Stimulated activated CD4-positive, alpha-beta T cell treated with anti-CD3 and anti-CD28 coated beads, Interleukin-12 subunit alpha, Interleukin-12 subunit beta, amount 100 ng/mL, for 48 hours (primary cell): ENCODE measurements around the gene PCDHGB6.
A peak's percentile ranks its signal among the peaks of the same experiment; 100 is the strongest.
"Not testable (repeated sequence)": the region's sequence is repeated elsewhere in the genome, so short reads cannot be mapped to it uniquely, and the experiment has no call there.

Experiments used
- DNase-seq, 3 donors: peaks; one replicate each; pipeline ENCODE4 v3.0.0-alpha.2; 2020; ENCODE audit warnings: low read depth in 2 of 3, low spot score in 1 of 3

The PCDHGB6 gene

GRCh38 chr5:141407790-141408505 is at the start of gene PCDHGB6:
PCDHGB6 (plus strand) TSS chr5:141408021; CDS start chr5:141408203, 182 bp downstream.
- peak in 1 of 3 donors; percentile 25 for DNase-seq

DNA sequence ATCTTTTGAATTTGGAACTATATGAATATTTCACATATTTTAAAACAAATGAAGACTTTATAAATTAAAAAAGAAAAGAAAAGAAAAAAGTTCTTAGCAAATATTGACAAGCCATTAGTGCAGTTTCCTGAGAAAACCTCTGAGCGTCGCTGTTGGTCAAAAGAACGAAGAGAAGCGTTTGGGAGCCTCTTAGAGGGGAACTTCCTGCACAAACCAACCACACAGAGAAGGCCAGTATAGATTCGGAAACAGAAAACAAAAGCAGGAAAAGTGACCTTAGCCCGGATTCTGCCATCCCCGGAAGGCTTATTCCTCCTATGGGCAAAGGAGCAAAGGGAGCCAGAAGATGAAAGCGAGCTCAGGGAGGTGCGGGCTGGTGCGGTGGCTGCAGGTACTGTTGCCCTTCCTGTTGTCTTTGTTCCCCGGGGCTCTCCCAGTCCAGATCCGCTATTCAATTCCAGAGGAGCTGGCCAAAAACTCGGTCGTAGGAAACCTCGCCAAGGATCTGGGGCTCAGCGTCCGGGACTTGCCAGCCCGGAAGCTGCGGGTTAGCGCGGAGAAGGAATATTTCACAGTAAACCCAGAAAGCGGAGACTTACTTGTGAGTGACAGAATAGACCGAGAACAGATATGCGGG is 47.9 kb upstream of the PCDHGB6 start, which contains the start of gene PCDHGB2:
Gene PCDHGB2, plus strand, starts transcription at position 205 of the 637 bp plus-strand sequence. Its CDS starts 142 bp downstream, at position 347.
- no peak for DNase-seq

DNA sequence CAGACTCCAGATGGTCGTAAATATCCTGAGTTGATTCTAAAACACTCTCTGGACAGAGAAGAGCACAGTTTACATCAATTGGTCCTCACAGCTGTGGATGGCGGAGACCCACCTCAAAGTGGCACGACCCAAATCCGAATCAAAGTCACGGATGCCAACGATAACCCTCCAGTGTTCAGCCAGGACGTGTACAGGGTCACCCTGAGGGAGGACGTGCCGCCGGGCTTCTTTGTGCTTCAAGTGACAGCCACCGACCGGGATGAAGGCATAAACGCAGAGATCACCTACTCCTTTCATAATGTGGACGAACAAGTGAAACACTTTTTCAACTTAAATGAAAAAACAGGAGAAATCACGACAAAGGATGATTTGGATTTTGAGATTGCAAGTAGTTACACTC is 47.1 kb upstream of the PCDHGB6 start:
- no peak for DNase-seq

DNA sequence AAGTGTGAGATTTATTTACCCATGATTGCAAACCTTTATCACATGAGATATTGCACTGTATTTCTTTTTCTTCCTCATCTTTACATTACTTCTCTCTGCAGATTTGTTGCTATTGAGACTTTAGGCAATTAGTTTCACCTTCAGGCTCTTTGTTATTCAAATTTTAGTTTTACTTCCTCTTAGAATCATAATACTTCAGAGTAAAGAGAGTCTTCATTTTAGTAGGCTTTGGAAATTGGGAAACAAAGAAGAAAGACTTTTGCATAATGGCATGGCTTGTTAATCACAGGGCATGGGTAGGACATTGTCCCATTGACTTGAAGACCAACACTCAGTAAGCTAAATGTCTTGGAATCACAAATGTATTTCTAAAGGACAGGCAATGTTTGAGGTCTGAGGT is 45.1 kb upstream of the PCDHGB6 start:
- no peak for DNase-seq

- DNase-seq: no peak
These were observed 43.7 kb upstream of the PCDHGB6 start, which contains the start of gene PCDHGA5 for GRCh38 chr5:141363952-141364660. PCDHGA5 (plus strand) TSS chr5:141364162; CDS start chr5:141364331, 169 bp downstream.

GRCh38 chr5:141366016-141366896 is 41.6 kb upstream of the PCDHGB6 start:
- no peak for DNase-seq

DNA sequence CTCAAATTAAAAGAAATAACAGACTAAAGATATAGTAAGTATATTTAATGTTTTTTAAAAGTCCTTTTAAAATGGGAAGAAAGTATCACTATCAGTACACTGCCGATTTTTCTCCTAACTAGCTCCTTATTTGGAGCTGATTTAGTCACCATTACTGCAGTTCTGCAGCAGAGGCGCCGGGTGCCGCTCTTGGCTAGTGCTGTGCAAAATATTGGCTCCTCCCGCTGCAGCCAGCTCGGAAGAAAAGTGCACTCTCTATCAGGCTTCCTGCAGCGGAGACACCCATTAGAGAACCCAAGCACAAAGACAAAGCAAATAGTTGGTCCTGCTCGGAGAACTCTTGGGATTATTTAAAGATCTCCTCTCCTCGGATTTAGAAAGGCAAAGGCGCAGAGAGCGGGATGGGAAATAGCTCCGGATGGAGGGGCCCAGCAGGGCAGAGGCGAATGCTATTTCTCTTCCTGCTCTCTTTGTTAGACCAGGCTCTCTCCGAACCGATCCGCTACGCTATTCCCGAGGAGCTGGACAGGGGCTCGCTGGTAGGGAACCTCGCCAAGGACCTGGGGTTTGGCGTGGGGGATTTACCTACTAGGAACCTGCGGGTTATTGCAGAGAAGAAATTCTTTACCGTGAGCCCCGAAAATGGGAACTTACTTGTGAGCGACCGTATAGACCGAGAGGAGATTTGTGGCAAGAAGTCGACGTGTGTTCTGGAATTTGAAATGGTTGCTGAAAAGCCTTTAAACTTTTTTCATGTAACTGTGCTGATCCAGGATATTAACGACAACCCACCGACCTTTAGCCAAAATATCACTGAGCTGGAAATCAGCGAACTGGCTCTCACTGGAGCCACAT is 37.6 kb upstream of the PCDHGB6 start, which contains the start of gene PCDHGB3:
Gene PCDHGB3, plus strand, starts transcription at position 249 of the 855 bp plus-strand sequence. Its CDS starts 153 bp downstream, at position 402.
- DNase-seq: peak in 1 of 3 donors; percentile 12

DNA sequence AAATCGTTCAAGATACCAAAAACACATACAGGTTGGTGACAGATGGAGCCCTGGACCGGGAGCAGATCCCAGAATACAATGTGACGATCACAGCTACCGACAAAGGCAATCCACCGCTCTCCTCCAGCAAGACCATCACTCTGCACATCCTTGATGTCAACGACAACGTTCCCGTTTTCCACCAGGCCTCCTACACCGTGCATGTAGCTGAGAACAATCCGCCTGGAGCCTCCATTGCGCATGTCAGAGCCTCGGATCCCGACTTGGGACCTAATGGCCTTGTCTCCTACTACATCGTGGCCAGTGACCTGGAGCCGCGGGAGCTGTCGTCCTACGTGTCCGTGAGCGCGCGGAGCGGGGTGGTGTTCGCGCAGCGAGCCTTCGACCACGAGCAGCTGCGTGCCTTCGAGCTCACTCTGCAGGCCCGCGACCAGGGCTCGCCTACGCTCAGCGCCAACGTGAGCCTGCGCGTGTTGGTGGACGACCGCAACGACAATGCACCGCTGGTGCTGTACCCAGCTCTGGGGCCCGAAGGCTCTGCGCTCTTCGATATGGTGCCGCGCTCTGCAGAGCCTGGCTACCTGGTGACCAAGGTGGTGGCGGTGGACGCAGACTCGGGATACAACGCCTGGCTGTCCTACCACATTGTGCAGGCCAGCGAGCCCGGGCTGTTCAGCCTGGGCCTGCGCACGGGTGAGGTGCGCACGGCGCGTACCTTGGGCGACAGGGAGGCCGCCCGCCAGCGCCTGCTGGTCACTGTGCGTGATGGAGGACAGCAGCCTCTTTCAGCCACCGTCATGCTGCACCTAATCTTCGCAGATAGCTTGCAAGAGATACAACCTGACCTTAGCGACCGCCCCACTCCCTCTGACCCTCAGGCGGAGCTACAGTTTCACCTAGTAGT is 36.0 kb upstream of the PCDHGB6 start:
- no peak for DNase-seq

- DNase-seq: no peak
These were observed 34.0 kb upstream of the PCDHGB6 start, which contains the start of gene PCDHGA6 for GRCh38 chr5:141373673-141374317. PCDHGA6 (plus strand) TSS chr5:141373891; CDS start chr5:141374084, 193 bp downstream.

GRCh38 chr5:141374627-141375026 is 33.2 kb upstream of the PCDHGB6 start:
- no peak for DNase-seq

GRCh38 chr5:141375444-141376155 is 32.2 kb upstream of the PCDHGB6 start:
- not testable (repeated sequence) for DNase-seq

DNA sequence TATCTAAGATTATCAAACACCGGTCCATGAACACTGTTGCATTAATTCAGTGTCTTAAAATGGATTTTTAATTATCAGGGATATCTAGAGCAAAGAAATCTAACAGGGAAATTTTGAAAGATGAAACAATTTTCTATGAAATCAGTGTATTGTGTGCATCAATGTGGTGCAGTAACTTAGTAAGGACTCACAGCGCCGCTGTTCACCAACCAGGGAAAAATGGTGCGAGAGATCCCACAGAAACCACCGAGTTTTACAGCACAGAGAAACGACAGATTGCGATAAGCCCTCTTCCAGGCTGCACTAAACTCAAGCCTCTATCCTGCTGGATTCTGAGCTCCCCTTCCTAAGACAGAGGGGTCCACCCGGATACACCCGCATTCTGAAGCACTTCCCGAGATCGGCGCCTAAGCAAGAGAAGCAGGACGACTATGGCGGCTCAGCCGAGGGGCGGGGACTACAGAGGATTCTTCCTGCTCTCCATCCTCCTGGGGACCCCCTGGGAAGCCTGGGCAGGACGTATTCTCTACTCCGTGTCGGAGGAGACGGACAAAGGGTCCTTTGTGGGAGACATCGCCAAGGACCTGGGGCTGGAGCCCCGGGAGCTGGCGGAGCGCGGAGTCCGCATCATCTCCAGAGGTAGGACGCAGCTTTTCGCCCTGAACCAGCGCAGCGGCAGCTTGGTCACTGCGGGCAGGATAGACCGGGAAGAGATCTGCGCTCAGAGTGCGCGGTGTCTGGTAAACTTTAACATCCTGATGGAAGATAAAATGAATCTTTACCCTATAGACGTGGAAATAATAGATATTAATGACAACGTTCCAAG is 25.1 kb upstream of the PCDHGB6 start, which contains the start of gene PCDHGA7:
Gene PCDHGA7, plus strand, starts transcription at position 274 of the 826 bp plus-strand sequence. Its CDS starts 158 bp downstream, at position 432.
- DNase-seq: no peak

GRCh38 chr5:141383345-141383744 is 24.5 kb upstream of the PCDHGB6 start:
- no peak for DNase-seq

DNA sequence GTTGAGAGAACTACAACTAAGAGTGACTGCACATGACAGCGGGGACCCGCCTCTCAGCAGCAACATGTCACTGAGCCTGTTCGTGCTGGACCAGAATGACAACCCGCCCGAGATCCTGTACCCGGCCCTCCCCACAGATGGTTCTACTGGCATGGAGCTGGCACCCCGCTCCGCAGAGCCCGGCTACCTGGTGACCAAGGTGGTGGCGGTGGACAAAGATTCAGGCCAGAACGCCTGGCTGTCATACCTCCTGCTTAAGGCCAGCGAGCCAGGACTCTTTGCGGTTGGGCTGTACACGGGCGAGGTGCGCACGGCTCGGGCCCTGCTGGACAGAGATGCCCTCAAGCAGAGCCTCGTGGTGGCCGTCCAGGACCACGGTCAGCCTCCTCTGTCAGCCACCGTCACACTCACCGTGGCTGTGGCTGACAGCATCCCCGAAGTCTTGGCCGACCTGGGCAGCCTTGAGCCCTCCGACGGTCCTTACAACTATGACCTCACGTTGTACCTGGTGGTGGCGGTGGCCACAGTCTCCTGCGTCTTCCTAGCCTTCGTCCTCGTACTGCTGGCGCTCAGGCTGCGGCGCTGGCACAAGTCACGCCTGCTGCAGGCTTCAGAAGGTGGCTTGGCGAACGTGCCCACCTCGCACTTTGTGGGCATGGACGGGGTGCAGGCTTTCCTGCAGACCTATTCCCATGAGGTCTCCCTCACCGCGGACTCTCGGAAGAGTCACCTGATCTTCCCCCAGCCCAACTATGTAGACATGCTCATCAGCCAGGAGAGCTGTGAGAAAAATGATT is 23.2 kb upstream of the PCDHGB6 start:
- DNase-seq: no peak

GRCh38 chr5:141387557-141388311 is 20.1 kb upstream of the PCDHGB6 start, which contains the start of gene PCDHGB4:
PCDHGB4 (plus strand) TSS chr5:141387698; CDS start chr5:141387885, 187 bp downstream.
- not testable (repeated sequence) for DNase-seq
